ENCODE data around the gene ATP5IF1. TPM values are rescaled to one million over a fixed set of nuclear protein-coding genes. Genes with fewer than 3 reads are reported as not detected.

Gene ATP5IF1
- total and polyA plus RNA-seq, 2 of the 8 experiments (the other 6 are each of a cell fraction or from before 2014, with no cell fraction given), result 198 to 242 TPM

DNA sequence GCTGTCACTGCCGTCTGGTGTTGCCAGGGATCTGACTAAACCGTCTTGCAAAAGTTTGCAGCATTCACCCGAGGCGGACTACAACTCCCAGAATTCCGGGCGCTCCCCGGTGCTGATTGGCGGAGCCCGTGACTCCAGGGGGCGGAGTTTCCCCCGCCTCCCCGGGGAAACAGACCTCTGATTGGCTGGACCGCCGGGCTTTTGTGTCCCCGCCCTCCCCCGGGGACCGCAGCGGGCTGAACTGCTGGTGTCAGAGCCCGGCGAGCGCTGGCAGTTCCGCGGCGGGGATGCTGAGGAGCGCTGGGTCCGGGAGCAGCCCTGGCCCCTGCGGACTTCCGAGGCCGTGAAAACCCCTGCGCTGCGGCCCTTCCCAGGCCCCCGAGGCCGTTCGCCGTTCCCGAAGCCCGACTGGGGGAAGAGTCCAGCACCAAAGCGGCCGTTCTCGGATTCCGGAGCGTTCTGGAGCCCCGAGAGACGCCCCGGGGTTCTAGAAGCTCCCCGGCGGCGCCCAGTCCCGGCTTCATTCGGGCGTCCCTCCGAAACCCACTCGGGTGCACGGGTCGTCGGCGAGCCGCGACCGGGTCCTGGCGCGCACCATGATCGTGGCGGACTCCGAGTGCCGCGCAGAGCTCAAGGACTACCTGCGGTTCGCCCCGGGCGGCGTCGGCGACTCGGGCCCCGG is 23.5 kb downstream of the ATP5IF1 start, which contains the start of gene SESN2 (continued):
- TF ChIP-seq SIX5 (IDR thresholded peaks at IDR 0.05; ENCODE audit: low read depth, low read length) (peak; percentile 59), CEBPB (IDR thresholded peaks at IDR 0.05; ENCODE audit: low read depth, low read length) (peak; percentile 88), BRCA1 (IDR thresholded peaks at IDR 0.05; ENCODE audit: low read depth, low read length) (no peak), JUN (IDR thresholded peaks at IDR 0.05; ENCODE audit: low read depth, low read length) (no peak), PHF8 (conservative IDR thresholded peaks at IDR 0.05; ENCODE audit: low read depth, low read length) (peak; percentile 87), NRF1 (IDR thresholded peaks at IDR 0.05; ENCODE audit: low read depth, low read length) (no peak), TEAD4 (IDR thresholded peaks at IDR 0.05; ENCODE audit: low read depth, low read length) (no peak), POLR2A (IDR thresholded peaks at IDR 0.05; ENCODE audit: control extremely low read depth in 1 of 2, low read depth in 2 of 2, low read length in 2 of 2) (peak; percentile 79 to 95), SP1 (IDR thresholded peaks at IDR 0.05; ENCODE audit: low read depth, low read length) (peak; percentile 84), KDM4A (IDR thresholded peaks at IDR 0.05; ENCODE audit: low read depth, low read length, severe bottlenecking) (no peak), KDM1A (IDR thresholded peaks at IDR 0.05; ENCODE audit: borderline replicate concordance, low read length) (no peak), ASH2L (IDR thresholded peaks at IDR 0.05; ENCODE audit: low read length) (peak; percentile 77), EZH2 (IDR thresholded peaks at IDR 0.05; ENCODE audit: low read depth, low read length, severe bottlenecking) (no peak), JUND (IDR thresholded peaks at IDR 0.05; ENCODE audit: low read length) (no peak), HDAC2 (IDR thresholded peaks at IDR 0.05; ENCODE audit: borderline replicate concordance in 1 of 2, low read depth in 2 of 2, low read length in 2 of 2) (peak in 1 of 2 experiments; percentile 46; a peak in 1 of 4 replicates), RBBP5 (IDR thresholded peaks at IDR 0.05; ENCODE audit: borderline replicate concordance, low read depth, low read length) (no peak), BCL11A (IDR thresholded peaks at IDR 0.05; ENCODE audit: low read depth in 2 of 2, low read length in 2 of 2) (no peak), RFX5 (IDR thresholded peaks at IDR 0.05; ENCODE audit: borderline replicate concordance, low read depth, low read length) (peak; percentile 47; the same call in 1 of the 2 replicates)
- TF ChIP-seq, protein P1, sequence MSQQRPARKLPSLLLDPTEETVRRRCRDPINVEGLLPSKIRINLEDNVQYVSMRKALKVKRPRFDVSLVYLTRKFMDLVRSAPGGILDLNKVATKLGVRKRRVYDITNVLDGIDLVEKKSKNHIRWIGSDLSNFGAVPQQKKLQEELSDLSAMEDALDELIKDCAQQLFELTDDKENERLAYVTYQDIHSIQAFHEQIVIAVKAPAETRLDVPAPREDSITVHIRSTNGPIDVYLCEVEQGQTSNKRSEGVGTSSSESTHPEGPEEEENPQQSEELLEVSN (IDR thresholded peaks at IDR 0.05), result no peak
- TF ChIP-seq, protein P2, sequence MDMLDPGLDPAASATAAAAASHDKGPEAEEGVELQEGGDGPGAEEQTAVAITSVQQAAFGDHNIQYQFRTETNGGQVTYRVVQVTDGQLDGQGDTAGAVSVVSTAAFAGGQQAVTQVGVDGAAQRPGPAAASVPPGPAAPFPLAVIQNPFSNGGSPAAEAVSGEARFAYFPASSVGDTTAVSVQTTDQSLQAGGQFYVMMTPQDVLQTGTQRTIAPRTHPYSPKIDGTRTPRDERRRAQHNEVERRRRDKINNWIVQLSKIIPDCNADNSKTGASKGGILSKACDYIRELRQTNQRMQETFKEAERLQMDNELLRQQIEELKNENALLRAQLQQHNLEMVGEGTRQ (IDR thresholded peaks at IDR 0.05; ENCODE audit: low read length), result no peak

All from H1 (cell line).